Measurements from ENCODE around the gene SNRNP25. TPM values are rescaled to one million over a fixed set of nuclear protein-coding genes. Genes with fewer than 3 reads are reported as not detected.

SNRNP25 gene
- total RNA-seq, 4 donors from 2014 or later = 25.6 to 34.4 (median 28.5) TPM

DNA sequence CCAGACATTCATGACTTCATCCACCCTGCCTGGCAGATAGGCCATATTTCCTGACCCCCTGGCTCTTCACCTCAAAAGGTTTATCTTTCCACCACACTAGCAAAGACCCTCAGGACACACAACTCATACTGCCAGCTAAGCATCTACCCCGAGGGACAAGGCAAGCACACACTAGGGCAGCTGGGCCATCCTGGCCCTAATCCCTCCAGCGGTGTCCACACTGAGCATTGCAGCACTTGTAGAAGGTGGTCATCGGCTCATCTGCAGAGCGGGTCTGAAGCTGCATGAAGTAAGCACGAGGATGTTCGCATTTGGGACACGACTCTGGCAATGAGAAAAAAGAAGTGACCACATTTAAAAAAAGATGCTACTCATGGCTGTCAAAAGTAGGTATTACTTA lies 6.4 kb upstream of the SNRNP25 start:
- H3K27ac ChIP-seq = no peak overlapping the region
- ATAC-seq = no peak
- H3K4me3 ChIP-seq = no peak overlapping the region
- 91 to 93% methylated on average over 6 to 7 of the region's 7 CpGs for WGBS, 2 donors (ENCODE audit: low coverage in 1 of 2)
- H3K27me3 ChIP-seq = no peaks in the 10 kb centered on the region
- peaks cover 0 to 17% (median 0%) of the 10 kb centered on the region in 3 donors for H3K4me1 ChIP-seq
- TF ChIP-seq, protein P1, sequence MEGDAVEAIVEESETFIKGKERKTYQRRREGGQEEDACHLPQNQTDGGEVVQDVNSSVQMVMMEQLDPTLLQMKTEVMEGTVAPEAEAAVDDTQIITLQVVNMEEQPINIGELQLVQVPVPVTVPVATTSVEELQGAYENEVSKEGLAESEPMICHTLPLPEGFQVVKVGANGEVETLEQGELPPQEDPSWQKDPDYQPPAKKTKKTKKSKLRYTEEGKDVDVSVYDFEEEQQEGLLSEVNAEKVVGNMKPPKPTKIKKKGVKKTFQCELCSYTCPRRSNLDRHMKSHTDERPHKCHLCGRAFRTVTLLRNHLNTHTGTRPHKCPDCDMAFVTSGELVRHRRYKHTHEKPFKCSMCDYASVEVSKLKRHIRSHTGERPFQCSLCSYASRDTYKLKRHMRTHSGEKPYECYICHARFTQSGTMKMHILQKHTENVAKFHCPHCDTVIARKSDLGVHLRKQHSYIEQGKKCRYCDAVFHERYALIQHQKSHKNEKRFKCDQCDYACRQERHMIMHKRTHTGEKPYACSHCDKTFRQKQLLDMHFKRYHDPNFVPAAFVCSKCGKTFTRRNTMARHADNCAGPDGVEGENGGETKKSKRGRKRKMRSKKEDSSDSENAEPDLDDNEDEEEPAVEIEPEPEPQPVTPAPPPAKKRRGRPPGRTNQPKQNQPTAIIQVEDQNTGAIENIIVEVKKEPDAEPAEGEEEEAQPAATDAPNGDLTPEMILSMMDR (IDR thresholded peaks at IDR 0.05) = no peak
- no peaks in the 10 kb centered on the region for H3K9me3 ChIP-seq
- H3K36me3 ChIP-seq = peaks cover 0 to 63% of the 10 kb centered on the region in 2 donors

DNA sequence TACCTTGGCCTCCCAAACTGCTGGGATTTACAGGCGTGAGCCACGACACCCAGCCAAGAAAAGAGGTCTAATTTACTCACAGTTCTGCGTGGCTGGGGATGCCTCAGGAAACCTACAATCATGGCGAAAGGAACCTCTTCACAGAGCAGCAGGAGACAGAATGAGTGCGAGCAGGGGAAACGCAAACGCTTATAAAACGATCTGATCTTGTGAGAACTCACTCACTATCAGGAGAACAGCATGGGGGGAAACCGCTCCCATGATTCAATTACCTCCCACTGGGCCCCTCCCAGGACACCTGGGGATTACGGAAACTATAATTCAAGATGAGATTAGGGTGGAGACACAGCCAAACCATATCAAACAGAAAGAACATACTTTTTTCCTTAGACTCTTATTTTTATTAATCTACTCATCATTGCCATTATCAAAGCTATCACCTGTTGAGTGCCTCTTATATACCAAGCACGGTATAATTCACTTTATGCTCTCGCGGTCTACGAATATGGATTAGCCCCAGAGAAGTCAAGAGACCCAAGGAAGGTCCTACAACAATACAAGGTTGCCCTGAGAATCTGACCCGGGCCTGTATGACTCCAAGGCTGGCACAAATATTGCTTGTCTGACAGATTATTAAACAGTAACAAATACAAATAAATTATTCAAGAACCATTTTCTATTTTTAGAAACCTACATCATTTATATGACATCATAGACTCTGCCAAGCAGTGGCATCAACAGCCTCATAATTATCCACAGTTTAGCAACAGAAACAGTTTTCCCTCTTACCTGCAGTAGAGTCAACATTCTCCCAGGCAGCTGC lies 2.6 kb upstream of the SNRNP25 start:
- Histone ChIP-seq H3K9me3 (no peaks in the 10 kb centered on the region), H3K4me3 (no peak overlapping the region), H3K36me3 (peaks cover 0 to 44% of the 10 kb centered on the region in 2 donors), H3K27ac (no peak overlapping the region), H3K27me3 (no peaks in the 10 kb centered on the region), H3K4me1 (peaks cover 0 to 34% (median 0%) of the 10 kb centered on the region in 3 donors)
- ATAC-seq = no peak
- TF ChIP-seq, protein P1 (IDR thresholded peaks at IDR 0.05) = no peak
- TF ChIP-seq EP300 (IDR thresholded peaks at IDR 0.05) (no peak), POLR2AphosphoS5 (IDR thresholded peaks at IDR 0.05) (no peak), POLR2A (IDR thresholded peaks at IDR 0.05) (no peak)
- WGBS, 2 donors (ENCODE audit: low coverage in 1 of 2) = 80 to 91% methylated on average over 9 to 11 of the region's 15 CpGs

DNA sequence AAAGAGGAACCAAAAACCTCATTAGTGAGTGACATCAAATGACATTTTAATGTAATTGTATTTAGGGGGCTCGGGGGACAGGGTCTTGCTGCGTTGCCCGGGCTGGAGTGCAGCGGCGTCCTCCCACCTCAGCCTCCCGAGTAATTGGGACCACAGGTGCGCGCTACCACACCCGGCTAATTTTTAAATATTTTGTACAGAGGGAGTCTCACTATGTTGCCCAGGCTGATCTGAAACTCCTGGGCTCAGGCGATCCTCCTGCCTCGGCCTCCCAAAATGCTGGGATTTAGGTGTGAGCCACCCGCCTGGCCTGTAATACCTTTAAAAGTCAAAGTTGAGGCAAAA lies 581 bp downstream of the SNRNP25 start:
- Histone ChIP-seq H3K27ac (peak overlapping the region; percentile 19 to 86 (median 79)), H3K27me3 (no peaks in the 10 kb centered on the region), H3K4me1 (peaks cover 0 to 34% (median 0%) of the 10 kb centered on the region in 3 donors), H3K9me3 (no peaks in the 10 kb centered on the region), H3K36me3 (peaks cover 0 to 48% of the 10 kb centered on the region in 2 donors), H3K4me3 (peak overlapping the region; percentile 62 to 66)
- TF ChIP-seq, protein P1 (IDR thresholded peaks at IDR 0.05) = no peak
- no peak for TF ChIP-seq POLR2AphosphoS5 (IDR thresholded peaks at IDR 0.05)
- no peak for TF ChIP-seq EP300 (IDR thresholded peaks at IDR 0.05)
- TF ChIP-seq POLR2A (IDR thresholded peaks at IDR 0.05) = no peak
- no peak for ATAC-seq
- WGBS, 2 donors (ENCODE audit: low coverage in 1 of 2) = 37 to 59% methylated on average over 3 to 9 of the region's 12 CpGs

DNA sequence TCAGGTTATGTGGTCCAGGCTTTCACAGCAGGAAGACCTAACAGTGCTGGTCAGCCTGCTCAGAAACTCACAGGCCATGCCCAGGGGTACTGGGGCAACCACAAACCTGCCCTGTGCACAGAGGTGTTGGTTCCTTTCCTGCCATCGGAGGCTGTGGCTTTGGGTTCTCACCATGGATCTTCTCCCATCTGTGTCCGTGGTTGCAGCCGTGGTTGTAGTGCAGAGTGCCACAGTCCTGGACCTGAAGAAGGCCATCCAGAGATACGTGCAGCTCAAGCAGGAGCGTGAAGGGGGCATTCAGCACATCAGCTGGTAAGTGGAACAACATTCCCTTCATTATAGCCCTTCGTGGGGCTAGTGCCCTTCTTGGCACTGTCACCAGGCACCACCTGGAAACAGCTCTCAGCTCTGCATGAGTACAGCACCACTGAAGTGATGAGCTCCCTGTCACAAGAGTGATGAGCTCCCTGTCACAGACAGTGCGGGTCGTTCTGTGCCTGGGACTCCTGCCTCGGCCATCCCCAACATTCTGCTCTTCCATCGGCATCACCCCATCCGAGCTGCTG lies 2.0 kb downstream of the SNRNP25 start:
- H3K36me3 ChIP-seq = peaks cover 0 to 57% of the 10 kb centered on the region in 2 donors
- ATAC-seq = no peak

DNA sequence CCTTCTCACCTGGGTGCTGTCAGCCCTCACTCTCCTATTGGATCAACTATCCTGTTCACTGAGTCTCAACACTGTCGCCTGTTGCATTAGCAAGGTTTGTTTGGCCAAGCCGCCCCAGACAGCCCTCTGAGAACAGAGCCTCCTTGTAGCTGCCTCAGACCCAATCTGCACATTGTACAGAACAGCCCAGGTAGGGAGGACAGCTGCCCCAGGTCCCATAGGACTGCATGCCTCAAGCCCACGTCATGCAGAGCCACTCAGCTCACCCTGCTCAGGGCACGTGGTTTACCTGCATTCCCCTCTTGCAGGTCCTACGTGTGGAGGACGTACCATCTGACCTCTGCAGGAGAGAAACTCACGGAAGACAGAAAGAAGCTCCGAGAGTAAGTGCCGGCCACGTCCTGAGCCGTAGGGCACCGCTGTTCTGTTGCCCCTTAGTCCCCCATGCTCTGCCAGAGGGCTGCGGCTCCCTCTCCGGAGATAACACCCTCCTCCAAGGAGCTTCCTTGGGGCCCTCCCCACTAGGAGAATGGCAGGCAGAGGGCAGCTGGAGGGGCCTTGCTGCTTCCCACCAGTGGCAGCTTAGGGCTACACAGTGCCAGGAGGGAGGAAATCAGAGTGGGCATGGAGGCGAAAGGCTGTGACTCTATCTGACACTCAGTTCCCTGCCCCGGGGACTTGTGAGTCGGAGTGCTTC lies 2.8 kb downstream of the SNRNP25 start:
- TF ChIP-seq, protein P1 (IDR thresholded peaks at IDR 0.05) = no peak
- TF ChIP-seq POLR2AphosphoS5 (IDR thresholded peaks at IDR 0.05) = no peak
- TF ChIP-seq EP300 (IDR thresholded peaks at IDR 0.05) = no peak
- TF ChIP-seq POLR2A (IDR thresholded peaks at IDR 0.05) = no peak
- no peak overlapping the region for H3K27ac ChIP-seq
- H3K4me3 ChIP-seq = no peak overlapping the region
- 72 to 73% methylated on average over 4 to 5 of the region's 17 CpGs for WGBS, 2 donors (ENCODE audit: low coverage in 1 of 2)
- H3K36me3 ChIP-seq = peaks cover 0 to 62% of the 10 kb centered on the region in 2 donors
- ATAC-seq = no peak
- H3K9me3 ChIP-seq = no peaks in the 10 kb centered on the region
- H3K27me3 ChIP-seq = no peaks in the 10 kb centered on the region
- peaks cover 0 to 26% (median 0%) of the 10 kb centered on the region in 3 donors for H3K4me1 ChIP-seq

More for the DNA sequence above, 2.0 kb downstream of the SNRNP25 start:
- H3K9me3 ChIP-seq = no peaks in the 10 kb centered on the region
- peaks cover 0 to 33% (median 0%) of the 10 kb centered on the region in 3 donors for H3K4me1 ChIP-seq
- H3K4me3 ChIP-seq = no peak overlapping the region
- no peaks in the 10 kb centered on the region for H3K27me3 ChIP-seq
- TF ChIP-seq EP300 (IDR thresholded peaks at IDR 0.05) (no peak), POLR2A (IDR thresholded peaks at IDR 0.05) (no peak), POLR2AphosphoS5 (IDR thresholded peaks at IDR 0.05) (no peak)
- H3K27ac ChIP-seq = no peak overlapping the region
- 60% methylated on average over 1 of the region's 11 CpGs; no CpG with 5 or more reads in 1 of the 2 donors for WGBS, 2 donors (ENCODE audit: low coverage in 1 of 2)
